OCI-LY3 (cell line): ENCODE measurements around the gene MIA2.

Experiments used
- CTCF ChIP-seq: fragments of 200-600, 300-600 bp; sonication (generic); IDR thresholded peaks from 2 replicates; pipeline ENCODE4 v1.5.1; 2014; ENCODE audit warnings: antibody characterized with exemption, low read length, low read depth
- EZH2phosphoT487 ChIP-seq: fragments of 200-600 bp; shearing (Covaris generic); IDR thresholded peaks from 2 replicates; pipeline ENCODE4 v1.6.1; 2018; ENCODE audit warnings: antibody characterized with exemption, mixed run types, low read depth

GRCh38 chr14:39212693-39213092, 21.0 kb upstream of the MIA2 start:
- TF ChIP-seq CTCF (no peak), EZH2phosphoT487 (no peak)
